SU-DHL-6 (cell line): ENCODE data around the gene GGN.

Experiments used
- H2AFZ ChIP-seq: fragments of 200-600 bp; sonication (generic); 2 replicates; pipeline ENCODE4 v1.6.1; 2014; ENCODE audit warnings: low read depth, mild to moderate bottlenecking, moderate library complexity, mixed read lengths, antibody characterized with exemption, low read length; ENCODE audit not compliant: severe bottlenecking
- H3F3A ChIP-seq: fragments of 200-600 bp; shearing (Covaris generic); 2 replicates; pipeline ENCODE4 v1.6.0; 2016; ENCODE audit warnings: antibody characterized with exemption, mild to moderate bottlenecking; ENCODE audit not compliant: insufficient read depth
- H3K27ac ChIP-seq: fragments of 200-600 bp; sonication (generic); 2 replicates; pipeline ENCODE4 v1.5.1; 2016; ENCODE audit warnings: low read depth, mild to moderate bottlenecking, low read length, moderate library complexity, mixed read lengths
- H3K27me3 ChIP-seq: fragments of 200-600 bp; sonication (generic), shearing (Covaris generic); 2 replicates; pipeline ENCODE4 v1.6.0; 2014; ENCODE audit warnings: mild to moderate bottlenecking, low read length
- H3K36me3 ChIP-seq: fragments of 200-600 bp; sonication (generic); 2 replicates; pipeline ENCODE4 v1.6.1; 2014; ENCODE audit warnings: mild to moderate bottlenecking, low read length, mixed read lengths
- H3K4me2 ChIP-seq: fragments of 300-600, 200-600 bp; shearing (Covaris generic), sonication (generic); 2 replicates; pipeline ENCODE4 v1.6.0; 2014; ENCODE audit warnings: low read length, low read depth, mild to moderate bottlenecking; ENCODE audit not compliant: poor library complexity, severe bottlenecking
- H3K4me3 ChIP-seq: fragments of 200-600 bp; sonication (generic); 2 replicates; pipeline ENCODE4 v1.5.1; 2014; ENCODE audit warnings: antibody characterized with exemption, low read length, mild to moderate bottlenecking, mixed read lengths; ENCODE audit not compliant: insufficient read depth, poor library complexity, severe bottlenecking
- H3K79me2 ChIP-seq: fragments of 200-600 bp; sonication (generic); 2 replicates; pipeline ENCODE4 v1.6.1; 2014; ENCODE audit warnings: mild to moderate bottlenecking, low read length, moderate library complexity; ENCODE audit not compliant: insufficient read depth
- H3K9ac ChIP-seq: fragments of 200-600 bp; sonication (generic); 2 replicates; pipeline ENCODE4 v1.7.0; 2014; ENCODE audit warnings: mild to moderate bottlenecking, low read length
- H3K9me2 ChIP-seq: fragments of 200-600 bp; sonication (generic); replicated peaks from 2 replicates; pipeline ENCODE4 v1.6.1; 2014; ENCODE audit warnings: low read length; ENCODE audit not compliant: insufficient read depth
- H3K9me3 ChIP-seq: fragments of 200-600 bp; sonication (generic); 2 replicates; pipeline ENCODE4 v1.6.1; 2014; ENCODE audit warnings: low read length, mixed read lengths; ENCODE audit not compliant: insufficient read depth
- H4K20me1 ChIP-seq: fragments of 200-600 bp; sonication (generic); 2 replicates; pipeline ENCODE4 v1.6.1; 2014; ENCODE audit warnings: low read depth, mild to moderate bottlenecking, antibody characterized with exemption, low read length, moderate library complexity, mixed read lengths
- CTCF ChIP-seq: fragments of 200-600 bp; sonication (generic); IDR thresholded peaks from one replicate; pipeline ENCODE4 v1.5.1; 2017; ENCODE audit warnings: antibody characterized with exemption, mild to moderate bottlenecking, low read length, moderate library complexity; ENCODE audit not compliant: insufficient read depth, poor library complexity, severe bottlenecking
- EZH2phosphoT487 ChIP-seq: fragments of 200-600 bp; sonication (generic), shearing (Covaris generic); conservative IDR thresholded peaks from 2 replicates; pipeline ENCODE4 v1.6.1; 2018; ENCODE audit warnings: mild to moderate bottlenecking, antibody characterized with exemption, low read length, moderate library complexity, mixed read lengths

Gene GGN

DNA sequence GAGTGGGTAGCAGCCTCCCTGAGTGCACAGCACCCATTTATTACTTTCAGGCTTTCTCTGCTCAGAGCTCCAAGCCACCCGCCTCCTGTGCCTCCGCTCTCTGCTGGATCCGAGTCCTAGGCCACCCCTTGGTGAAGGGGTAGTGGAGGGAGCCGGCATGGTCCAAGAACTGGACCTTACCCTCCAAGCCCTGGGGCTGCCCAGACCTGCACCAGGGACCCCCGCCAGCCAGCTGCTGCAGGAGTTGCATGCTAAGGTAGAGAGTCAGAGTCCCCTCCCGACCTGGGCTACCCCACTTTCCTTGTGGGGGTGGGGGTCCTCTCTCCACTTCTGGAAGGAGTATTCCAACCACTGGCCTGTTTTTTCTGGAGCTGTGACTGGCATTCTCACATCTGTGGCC is 17.0 kb upstream of the GGN start:
- no peaks in the 10 kb centered on the region for H3K9me2 ChIP-seq
- no peaks in the 10 kb centered on the region for H3K9me3 ChIP-seq
- no peaks in the 10 kb centered on the region for H3K79me2 ChIP-seq
- no peaks in the 10 kb centered on the region for H3K36me3 ChIP-seq
- no peaks in the 10 kb centered on the region for H3K27me3 ChIP-seq
- no peaks in the 10 kb centered on the region for H4K20me1 ChIP-seq
- no peaks in the 10 kb centered on the region for H3F3A ChIP-seq
- no peak overlapping the region for H2AFZ ChIP-seq
- H3K4me2 ChIP-seq: no peak overlapping the region
- no peak for TF ChIP-seq EZH2phosphoT487
- no peak for TF ChIP-seq CTCF
- H3K4me3 ChIP-seq: no peak overlapping the region
- no peak overlapping the region for H3K27ac ChIP-seq
- no peak overlapping the region for H3K9ac ChIP-seq

GRCh38 chr19:38402967-38403674 is 15.3 kb upstream of the GGN start, which contains the start of gene FAM98C:
Gene FAM98C, plus strand, starts transcription at chr19:38403093. Its CDS starts 61 bp downstream, at chr19:38403154.
- Histone ChIP-seq H3K27me3 (no peaks in the 10 kb centered on the region), H3K36me3 (no peaks in the 10 kb centered on the region), H4K20me1 (no peaks in the 10 kb centered on the region), H3K27ac (peak within 1 kb of the TSS; percentile 53), H3K79me2 (no peaks in the 10 kb centered on the region), H3K9me3 (no peaks in the 10 kb centered on the region), H2AFZ (peak within 1 kb of the TSS; percentile 88), H3F3A (no peaks in the 10 kb centered on the region), H3K9ac (peak within 1 kb of the TSS; percentile 89), H3K4me3 (peak within 1 kb of the TSS; percentile 91), H3K4me2 (peak within 1 kb of the TSS; percentile 93), H3K9me2 (no peaks in the 10 kb centered on the region)
- TF ChIP-seq CTCF (peak; percentile 80), EZH2phosphoT487 (no peak)

GRCh38 chr19:38402623-38402966 is 14.8 kb upstream of the GGN start:
- Histone ChIP-seq H3K4me2 (peak overlapping the region; percentile 55), H3K4me3 (peak overlapping the region; percentile 37), H3F3A (no peaks in the 10 kb centered on the region), H3K9ac (peak overlapping the region; percentile 44), H4K20me1 (no peaks in the 10 kb centered on the region), H2AFZ (peak overlapping the region; percentile 81), H3K36me3 (no peaks in the 10 kb centered on the region), H3K9me3 (no peaks in the 10 kb centered on the region), H3K27ac (no peak overlapping the region), H3K9me2 (no peaks in the 10 kb centered on the region), H3K27me3 (no peaks in the 10 kb centered on the region), H3K79me2 (no peaks in the 10 kb centered on the region)
- no peak for TF ChIP-seq EZH2phosphoT487
- no peak for TF ChIP-seq CTCF
